ENCODE results near the gene BPIFB3. TPM values are rescaled to one million over a fixed set of nuclear protein-coding genes. Genes with fewer than 3 reads are reported as not detected.

Gene BPIFB3, protein sequence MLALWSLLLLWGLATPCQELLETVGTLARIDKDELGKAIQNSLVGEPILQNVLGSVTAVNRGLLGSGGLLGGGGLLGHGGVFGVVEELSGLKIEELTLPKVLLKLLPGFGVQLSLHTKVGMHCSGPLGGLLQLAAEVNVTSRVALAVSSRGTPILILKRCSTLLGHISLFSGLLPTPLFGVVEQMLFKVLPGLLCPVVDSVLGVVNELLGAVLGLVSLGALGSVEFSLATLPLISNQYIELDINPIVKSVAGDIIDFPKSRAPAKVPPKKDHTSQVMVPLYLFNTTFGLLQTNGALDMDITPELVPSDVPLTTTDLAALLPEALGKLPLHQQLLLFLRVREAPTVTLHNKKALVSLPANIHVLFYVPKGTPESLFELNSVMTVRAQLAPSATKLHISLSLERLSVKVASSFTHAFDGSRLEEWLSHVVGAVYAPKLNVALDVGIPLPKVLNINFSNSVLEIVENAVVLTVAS
- not detected in 2 replicates for total RNA-seq (ENCODE audit: low replicate concordance)

DNA sequence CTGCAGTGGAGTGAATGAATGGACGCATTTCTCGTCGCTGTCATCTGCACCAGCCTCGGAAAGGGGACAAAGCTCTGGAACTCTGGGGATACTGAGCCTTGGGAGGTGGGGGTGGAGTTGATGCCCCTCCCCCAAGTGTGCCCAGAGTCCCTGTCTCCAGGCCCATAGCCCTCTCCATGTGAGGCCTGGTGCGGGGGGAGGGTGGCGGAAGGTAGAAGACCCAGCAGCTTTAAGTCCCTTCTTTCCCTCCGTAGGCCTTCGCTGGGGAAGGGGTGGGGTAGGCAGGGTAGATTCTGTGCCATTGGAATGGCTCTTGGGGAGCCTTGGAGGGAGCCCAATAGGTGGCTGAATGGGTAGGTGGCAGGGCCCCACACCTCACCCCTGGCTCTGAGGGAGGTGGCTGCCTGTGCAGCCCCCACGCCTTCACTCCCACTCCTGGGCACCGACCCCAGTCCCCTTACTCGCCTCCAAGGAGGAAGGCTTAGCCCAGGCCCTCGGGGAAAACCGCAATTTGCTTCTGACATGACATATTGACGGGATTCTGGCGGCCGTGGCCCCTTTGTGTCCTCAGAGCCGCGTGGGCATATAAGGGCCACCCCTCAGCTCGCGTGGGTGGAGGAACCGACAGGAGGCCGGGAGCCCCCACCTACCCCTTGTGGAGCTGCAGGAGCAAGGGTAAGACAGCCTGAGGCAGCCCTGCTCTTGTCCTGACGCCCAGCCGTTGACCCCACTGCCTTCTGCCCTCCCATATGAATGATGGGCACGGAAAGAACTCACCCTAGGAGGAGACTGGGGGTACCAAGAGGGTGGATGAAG, at the start of gene BPIFB3:
TSS of gene BPIFB3 (plus strand) at position 613 of the 816 bp plus-strand sequence. CDS start 1,533 bp downstream, outside the sequence.
- Mint-ChIP-seq H3K27me3 (ENCODE audit: insufficient read depth, low read depth) (peaks cover 9% of the 10 kb centered on the region), H3K27ac (no peak within 1 kb of the TSS), H3K4me3 (peak within 1 kb of the TSS; percentile 28), H3K4me1 (peaks cover 14% of the 10 kb centered on the region), H3K9me3 (no peaks in the 10 kb centered on the region), H3K36me3 (no peaks in the 10 kb centered on the region)
- Histone ChIP-seq H3K27me3 (no peaks in the 10 kb centered on the region), H2AFZ (replicated peaks) (peak within 1 kb of the TSS; percentile 38), H4K20me1 (ENCODE audit: low read depth) (no peaks in the 10 kb centered on the region), H3K27ac (no peak within 1 kb of the TSS), H3K4me3 (no peak within 1 kb of the TSS), H3K4me2 (no peak within 1 kb of the TSS), H3K9me3 (ENCODE audit: low read depth) (no peaks in the 10 kb centered on the region), H3K36me3 (no peaks in the 10 kb centered on the region), H3F3A (ENCODE audit: low read depth) (no peaks in the 10 kb centered on the region), H3K79me2 (ENCODE audit: low read depth) (no peaks in the 10 kb centered on the region), H3K9ac (no peak within 1 kb of the TSS), H3K4me1 (peaks cover 4% of the 10 kb centered on the region)
- no peak for TF ChIP-seq EZH2 (IDR thresholded peaks at IDR 0.05)
- TF ChIP-seq, protein P1, sequence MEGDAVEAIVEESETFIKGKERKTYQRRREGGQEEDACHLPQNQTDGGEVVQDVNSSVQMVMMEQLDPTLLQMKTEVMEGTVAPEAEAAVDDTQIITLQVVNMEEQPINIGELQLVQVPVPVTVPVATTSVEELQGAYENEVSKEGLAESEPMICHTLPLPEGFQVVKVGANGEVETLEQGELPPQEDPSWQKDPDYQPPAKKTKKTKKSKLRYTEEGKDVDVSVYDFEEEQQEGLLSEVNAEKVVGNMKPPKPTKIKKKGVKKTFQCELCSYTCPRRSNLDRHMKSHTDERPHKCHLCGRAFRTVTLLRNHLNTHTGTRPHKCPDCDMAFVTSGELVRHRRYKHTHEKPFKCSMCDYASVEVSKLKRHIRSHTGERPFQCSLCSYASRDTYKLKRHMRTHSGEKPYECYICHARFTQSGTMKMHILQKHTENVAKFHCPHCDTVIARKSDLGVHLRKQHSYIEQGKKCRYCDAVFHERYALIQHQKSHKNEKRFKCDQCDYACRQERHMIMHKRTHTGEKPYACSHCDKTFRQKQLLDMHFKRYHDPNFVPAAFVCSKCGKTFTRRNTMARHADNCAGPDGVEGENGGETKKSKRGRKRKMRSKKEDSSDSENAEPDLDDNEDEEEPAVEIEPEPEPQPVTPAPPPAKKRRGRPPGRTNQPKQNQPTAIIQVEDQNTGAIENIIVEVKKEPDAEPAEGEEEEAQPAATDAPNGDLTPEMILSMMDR (IDR thresholded peaks at IDR 0.05): no peak
- peak; percentile 13 for DNase-seq (ENCODE audit: low spot score)

DNA sequence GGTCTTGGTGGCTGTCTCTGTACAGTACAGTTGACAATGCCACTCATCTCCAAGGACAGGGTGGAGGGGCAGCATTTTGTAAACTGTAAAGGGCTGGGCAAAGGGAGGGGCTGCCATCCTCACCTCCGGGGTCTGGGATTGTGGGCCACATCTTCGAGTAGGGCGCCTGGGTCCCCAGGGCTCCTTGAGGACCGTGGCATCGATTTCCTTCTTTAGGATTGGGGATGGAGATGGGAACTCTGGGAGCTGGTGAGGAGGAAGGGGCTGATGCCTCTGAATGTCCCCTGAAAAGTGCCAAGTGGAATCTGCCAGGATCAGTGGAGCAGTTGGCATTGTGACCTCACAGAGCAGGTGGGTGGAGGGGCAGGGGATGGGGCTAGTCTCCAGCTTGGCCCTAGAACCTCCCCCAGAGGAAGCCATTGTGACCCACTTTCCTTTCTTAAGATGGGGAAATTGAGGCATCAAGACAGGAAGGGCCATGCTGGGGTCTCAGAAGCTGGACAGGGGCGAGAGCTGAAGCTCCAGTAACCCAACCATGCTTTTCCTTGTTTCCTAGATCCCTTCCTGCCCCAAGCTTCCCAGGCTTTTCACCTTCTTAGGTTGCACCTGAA, 49.5 kb upstream of the BPIFB3 start, which contains the start of gene SUN5:
TSS of gene SUN5 (minus strand) at position 293 of the 611 bp plus-strand sequence. CDS start at position 200, 93 bp downstream.
- no peak within 1 kb of the TSS for H3K4me3 Mint-ChIP-seq
- no peak within 1 kb of the TSS for H3K27ac Mint-ChIP-seq
- peaks cover 2% of the 10 kb centered on the region for H3K9me3 Mint-ChIP-seq

DNA sequence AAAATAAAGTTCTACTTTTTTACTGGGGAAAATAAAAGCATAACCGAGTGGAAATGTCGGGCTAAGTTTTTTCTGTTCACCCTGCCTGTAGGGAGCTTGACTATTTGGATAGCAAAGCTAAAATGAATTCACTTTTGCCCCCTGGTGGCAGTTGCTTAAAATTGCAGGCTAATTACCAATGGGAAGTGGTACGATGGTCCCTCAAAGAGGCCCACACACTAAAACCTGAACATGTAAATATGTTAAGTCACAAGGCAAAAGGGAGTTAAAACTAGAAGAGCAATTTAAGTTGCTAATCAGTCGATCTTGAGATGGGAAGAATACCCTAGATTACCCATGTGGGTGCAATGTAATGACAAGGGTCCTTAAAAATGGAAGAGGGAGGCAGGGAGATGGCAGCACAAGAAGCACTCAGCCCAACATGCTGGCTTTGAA, 48.6 kb upstream of the BPIFB3 start:
- no peak overlapping the region for H2AFZ ChIP-seq (replicated peaks)
- H3K9ac ChIP-seq: no peak overlapping the region
- Mint-ChIP-seq H3K36me3 (no peaks in the 10 kb centered on the region), H3K27ac (no peak overlapping the region), H3K27me3 (ENCODE audit: insufficient read depth, low read depth) (peaks cover 18% of the 10 kb centered on the region), H3K9me3 (peaks cover 2% of the 10 kb centered on the region), H3K4me3 (no peak overlapping the region), H3K4me1 (peaks cover 19% of the 10 kb centered on the region)
- H3K27ac ChIP-seq: no peak overlapping the region
- H3K4me3 ChIP-seq: no peak overlapping the region
- peak; percentile 45 for DNase-seq (ENCODE audit: low spot score)
- H3K36me3 ChIP-seq: no peaks in the 10 kb centered on the region
- no peaks in the 10 kb centered on the region for H3K4me1 ChIP-seq
- H3K9me3 ChIP-seq (ENCODE audit: low read depth): no peaks in the 10 kb centered on the region
- no peaks in the 10 kb centered on the region for H4K20me1 ChIP-seq (ENCODE audit: low read depth)
- H3K27me3 ChIP-seq: no peaks in the 10 kb centered on the region
- no peaks in the 10 kb centered on the region for H3K79me2 ChIP-seq (ENCODE audit: low read depth)
- no peak overlapping the region for H3K4me2 ChIP-seq
- TF ChIP-seq EZH2 (IDR thresholded peaks at IDR 0.05): no peak
- TF ChIP-seq, protein P1 (IDR thresholded peaks at IDR 0.05): peak; percentile 77
- no peak for TF ChIP-seq EZH2phosphoT487 (IDR thresholded peaks at IDR 0.05)
- no peaks in the 10 kb centered on the region for H3F3A ChIP-seq (ENCODE audit: low read depth)

More for the DNA sequence above, 49.5 kb upstream of the BPIFB3 start, which contains the start of gene SUN5:
- no peak for TF ChIP-seq EZH2 (IDR thresholded peaks at IDR 0.05)
- H3K27ac ChIP-seq: no peak within 1 kb of the TSS
- no peak within 1 kb of the TSS for H3K9ac ChIP-seq
- H3K27me3 ChIP-seq: no peaks in the 10 kb centered on the region
- no peak within 1 kb of the TSS for H3K4me3 ChIP-seq
- H3K4me1 Mint-ChIP-seq: peaks cover 14% of the 10 kb centered on the region
- H3K9me3 ChIP-seq (ENCODE audit: low read depth): no peaks in the 10 kb centered on the region
- peaks cover 18% of the 10 kb centered on the region for H3K27me3 Mint-ChIP-seq (ENCODE audit: insufficient read depth, low read depth)
- no peaks in the 10 kb centered on the region for H3K79me2 ChIP-seq (ENCODE audit: low read depth)
- no peak for DNase-seq (ENCODE audit: low spot score)
- no peaks in the 10 kb centered on the region for H3K36me3 ChIP-seq
- no peak within 1 kb of the TSS for H2AFZ ChIP-seq (replicated peaks)
- H3K36me3 Mint-ChIP-seq: no peaks in the 10 kb centered on the region
- no peaks in the 10 kb centered on the region for H3K4me1 ChIP-seq
- H3K4me2 ChIP-seq: no peak within 1 kb of the TSS
- H3F3A ChIP-seq (ENCODE audit: low read depth): no peaks in the 10 kb centered on the region
- H4K20me1 ChIP-seq (ENCODE audit: low read depth): no peaks in the 10 kb centered on the region

Data from neural progenitor cell (in vitro differentiated cells).